HepG2 (cell line): ENCODE results near the gene DNAJC30. TPM values are rescaled to one million over a fixed set of nuclear protein-coding genes. Genes with fewer than 3 reads are reported as not detected.

ENCODE experiments used
- ATAC-seq: fragments of 200-7000 bp; cut with Tn5 transposase; 3 replicates; pipeline ENCODE4 v1.9.1; 2020; ENCODE audit warnings: mild to moderate bottlenecking, moderate library complexity
- BruUV-seq: library from RNA; stranded (reverse); fragments of 400-500 nt; replicated peaks from 2 replicates; lab custom pipeline; 2021; lab: Mats Ljungman, UMichigan
- CTCF ChIA-PET: fragments of 300-600 bp; formaldehyde crosslinking; extraction: SDS; loops from one replicate; lab custom pipeline; 2021; ENCODE audit warnings: low total read pairs, inconsistent platforms, low intra/inter-chr PET ratio; lab: Yijun Ruan, JAX
- POLR2A ChIA-PET: fragments of 350-600 bp; sonication (Branson Sonifier 250); formaldehyde crosslinking; loops from one replicate; lab custom pipeline; 2020; ENCODE audit warnings: antibody characterized with exemption, inconsistent platforms; lab: Yijun Ruan, JAX
- DNase-seq: peaks from one replicate; pipeline ENCODE4 v3.0.0-alpha.2; 2015; ENCODE audit warnings: low spot score
- FAIRE-seq: peaks from 3 replicates; lab custom pipeline; 2011; peaks lifted over from hg19 to GRCh38; lab: Jason Lieb, UNC
- H2AFZ ChIP-seq: one replicate; pipeline ENCODE4 v1.6.1; 2011; ENCODE audit warnings: low read length, inconsistent platforms
- H3K27ac ChIP-seq: fragments of 300-600 bp; 3 replicates; pipeline ENCODE4 v1.8.0; 2011; ENCODE audit warnings: mixed run types, mild to moderate bottlenecking, mixed read lengths, low read length, inconsistent platforms; ENCODE audit not compliant: insufficient read depth; ENCODE audit errors: extremely low read length
- H3K27me3 ChIP-seq, 2 experiments: fragments of 200-600 bp in 1 of 2; 2 replicates in 1 of 2; 3 replicates in 1 of 2; pipeline versions ENCODE4 v1.6.0 to v1.8.0; 2011; ENCODE audit warnings: low read length in 2 of 2, mild to moderate bottlenecking in 2 of 2, moderate library complexity in 2 of 2, inconsistent platforms in 1 of 2; ENCODE audit not compliant: insufficient read depth in 2 of 2, control insufficient read depth in 1 of 2
- H3K36me3 ChIP-seq, 2 experiments: fragments of 200-600 bp in 1 of 2; replicated peaks in 1 of 2; 2 replicates in 1 of 2; 3 replicates in 1 of 2; pipeline versions ENCODE4 v1.5.1 to v1.8.0; 2011; ENCODE audit warnings: low read length in 2 of 2, inconsistent platforms in 1 of 2; ENCODE audit not compliant: insufficient read depth in 2 of 2, control insufficient read depth in 1 of 2
- H3K4me1 ChIP-seq: 2 replicates; pipeline ENCODE4 v1.5.1; 2012; ENCODE audit warnings: low read length, inconsistent platforms; ENCODE audit not compliant: insufficient read depth
- H3K4me2 ChIP-seq: 2 replicates; pipeline ENCODE4 v1.6.0; 2011; ENCODE audit warnings: low read depth, low read length, inconsistent platforms
- H3K4me3 ChIP-seq, 3 experiments: fragments of 200-600 bp in 1 of 3; sonication (generic), shearing (Covaris generic) in 1 of 3; replicated peaks in 1 of 3; 2 replicates each; pipeline ENCODE4 v1.5.1; 2011 to 2016; ENCODE audit warnings: low read length in 3 of 3, inconsistent platforms in 2 of 3, low read depth in 2 of 3, mild to moderate bottlenecking in 2 of 3, control low read depth in 1 of 3, mixed read lengths in 1 of 3; ENCODE audit not compliant: insufficient read depth in 1 of 3
- H3K79me2 ChIP-seq: one replicate; pipeline ENCODE4 v1.6.1; 2011; ENCODE audit warnings: low read length, inconsistent platforms; ENCODE audit not compliant: insufficient read depth
- H3K9ac ChIP-seq: 2 replicates; pipeline ENCODE4 v1.6.0; 2011; ENCODE audit warnings: mild to moderate bottlenecking, low read depth, low read length, inconsistent platforms; ENCODE audit not compliant: insufficient read depth
- H3K9me3 ChIP-seq: 2 replicates; pipeline ENCODE4 v1.5.1; 2012; ENCODE audit warnings: mild to moderate bottlenecking, low read length
- H4K20me1 ChIP-seq: 2 replicates; pipeline ENCODE4 v1.6.0; 2011; ENCODE audit warnings: inconsistent platforms, mild to moderate bottlenecking, low read length, moderate library complexity; ENCODE audit not compliant: insufficient read depth
- AKAP8 ChIP-seq: sonication (generic); formaldehyde crosslinking; IDR thresholded peaks from 2 replicates; pipeline ENCODE4 v1.5.1; 2020; ENCODE audit warnings: mild to moderate bottlenecking, missing genetic modification reagents
- FOXC1 ChIP-seq: sonication (generic); formaldehyde crosslinking; IDR thresholded peaks from 2 replicates; pipeline ENCODE4 v1.8.0; 2022; ENCODE audit warnings: mild to moderate bottlenecking, missing genetic modification reagents, borderline replicate concordance
- HNRNPH1 ChIP-seq: fragments of 200-400 bp; formaldehyde crosslinking; optimal IDR thresholded peaks from 2 replicates; pipeline ENCODE3; 2017; ENCODE audit warnings: mild to moderate bottlenecking, low read depth, low read length
- JUN ChIP-seq: sonication (generic); formaldehyde crosslinking; IDR thresholded peaks from 2 replicates; pipeline ENCODE4 v1.4.0; 2020; ENCODE audit warnings: mild to moderate bottlenecking, missing genetic modification reagents
- MIXL1 ChIP-seq: IDR thresholded peaks from 2 replicates; pipeline ENCODE4 v1.6.1; 2016
- SOX13 ChIP-seq, 3 experiments: fragments of 450-650 bp in 1 of 3; sonication (generic) in 1 of 3; formaldehyde crosslinking in 1 of 3; IDR thresholded peaks in 2 of 3; conservative IDR thresholded peaks in 1 of 3; 2 replicates each; pipeline versions ENCODE4 v1.5.0 to v1.6.1; 2016 to 2020; ENCODE audit warnings: antibody characterized with exemption in 1 of 3, mild to moderate bottlenecking in 1 of 3, missing compliant biosample characterization in 1 of 3, missing genetic modification reagents in 1 of 3, moderate library complexity in 1 of 3
- ZNF124 ChIP-seq: sonication (generic); formaldehyde crosslinking; IDR thresholded peaks from 2 replicates; pipeline ENCODE4 v1.4.0; 2020; ENCODE audit warnings: missing genetic modification reagents
- ZNF607 ChIP-seq: sonication (generic); formaldehyde crosslinking; IDR thresholded peaks from 2 replicates; pipeline ENCODE4 v1.5.1; 2020; ENCODE audit warnings: missing genetic modification reagents, mild to moderate bottlenecking, borderline replicate concordance
- ZNF629 ChIP-seq: sonication (generic); formaldehyde crosslinking; conservative IDR thresholded peaks from 2 replicates; pipeline ENCODE4 v1.5.0; 2020; ENCODE audit warnings: missing genetic modification reagents
- WGBS: methylation state at CpG from one replicate; pipeline ENCODE4 v1.1.6; 2017; ENCODE audit warnings: low lambda C conversion rate; 5-methylcytosine and 5-hydroxymethylcytosine counted together
- in situ Hi-C: cut with HindIII; loops from 2 replicates; pipeline ENCODE4 v1.10.0; 2017; ENCODE audit warnings: low pct_unique_long_range_greater_than_20kb; ENCODE audit not compliant: extremely low pct_ligation_motif_present
- intact Hi-C: fragments of 100-400 bp; cut with micrococcal nuclease; formaldehyde crosslinking; loops from one replicate; pipeline ENCODE4 v1.10.0; 2022; ENCODE audit not compliant: unreplicated experiment
- polyA plus RNA-seq, 8 experiments: library from polyadenylated mRNA; depleted of rRNA in 3 of 8; stranded (reverse) in 7 of 8; unstranded in 1 of 8; fragments of >200 nt; fragmentation: Illumina TruSeq in 4 of 8; extraction: Trizol in 4 of 8; gene quantifications; 2 replicates each; pipeline versions ENCODE4 v1.2.1 to v1.2.3, GENCODE V29; 2011 to 2016; ENCODE audit warnings: low read depth in 4 of 8, missing spikeins in 1 of 8, mixed read lengths in 1 of 8; ENCODE audit not compliant: insufficient read depth in 1 of 8
- total RNA-seq, 5 experiments: library from RNA; depleted of rRNA; stranded (reverse); fragments of >200 nt; fragmentation: Illumina TruSeq; extraction: Trizol; gene quantifications; 2 replicates each; pipeline ENCODE4 v1.2.3, GENCODE V29; 2016; ENCODE audit warnings: low read depth in 1 of 5

Gene DNAJC30
- total and polyA plus RNA-seq, 2 of the 13 experiments (the other 11 are each of a cell fraction or from before 2014, with no cell fraction given), result 3.3 to 3.8 TPM

GRCh38 chr7:73633844-73634243 lies 49.4 kb downstream of the DNAJC30 start:
- CTCF ChIA-PET, result no interaction called here
- Histone ChIP-seq H3K9me3 (no peaks in the 10 kb centered on the region), H3K27me3 (no peaks in the 10 kb centered on the region), H3K4me3 (no peak overlapping the region), H3K4me2 (no peak overlapping the region), H3K27ac (no peak overlapping the region), H3K79me2 (no peaks in the 10 kb centered on the region), H3K9ac (no peak overlapping the region), H3K4me1 (no peaks in the 10 kb centered on the region), H4K20me1 (no peaks in the 10 kb centered on the region), H3K36me3 (no peaks in the 10 kb centered on the region), H2AFZ (no peak overlapping the region)
- POLR2A ChIA-PET, result no interaction called here
- in situ Hi-C loops, result no loop called here
- FAIRE-seq (no peak), DNase-seq (no peak), ATAC-seq (no peak)
- intact Hi-C loops, result no loop called here
- TF ChIP-seq ZNF607 (CRISPR knock-in tag), result no peak
- TF ChIP-seq FOXC1, result no peak
- TF ChIP-seq ZNF629, result peak; percentile 53
- TF ChIP-seq JUN (CRISPR knock-in tag), result no peak
- no peak for TF ChIP-seq ZNF124 (CRISPR knock-in tag)
- TF ChIP-seq AKAP8 (CRISPR knock-in tag), result no peak
- BruUV-seq, result no TSS peak
- WGBS, result 90% methylated on average over 8 of the region's 8 CpGs

- H2AFZ ChIP-seq, result no peak overlapping the region
- no peaks in the 10 kb centered on the region for H3K27me3 ChIP-seq
- intact Hi-C loops (no loop called here), in situ Hi-C loops (no loop called here)
- TF ChIP-seq MIXL1, result no peak
- no peak for TF ChIP-seq HNRNPH1
- TF ChIP-seq SOX13 (IDR thresholded peaks at IDR 0.05), result no peak
- no peak for TF ChIP-seq SOX13 (CRISPR knock-in tag; conservative IDR thresholded peaks at IDR 0.05 in 1 of 2, IDR thresholded peaks at IDR 0.05 in 1 of 2)
- no peaks in the 10 kb centered on the region for H4K20me1 ChIP-seq
- H3K4me2 ChIP-seq, result no peak overlapping the region
- H3K4me3 ChIP-seq, result no peak overlapping the region
- POLR2A ChIA-PET, result no interaction called here
- no peaks in the 10 kb centered on the region for H3K36me3 ChIP-seq
- BruUV-seq, result no TSS peak
- H3K27ac ChIP-seq, result no peak overlapping the region
- WGBS, result 82% methylated on average over 7 of the region's 7 CpGs
- ATAC-seq (no peak), FAIRE-seq (no peak), DNase-seq (no peak)
- H3K4me1 ChIP-seq, result no peaks in the 10 kb centered on the region
- CTCF ChIA-PET, result no interaction called here
- H3K79me2 ChIP-seq, result no peaks in the 10 kb centered on the region
- H3K9me3 ChIP-seq, result no peaks in the 10 kb centered on the region
- no peak overlapping the region for H3K9ac ChIP-seq
These were observed 49.9 kb downstream of the DNAJC30 start for GRCh38 chr7:73633323-73633722.
